ENCODE measurements around the gene FIBIN.

DNA sequence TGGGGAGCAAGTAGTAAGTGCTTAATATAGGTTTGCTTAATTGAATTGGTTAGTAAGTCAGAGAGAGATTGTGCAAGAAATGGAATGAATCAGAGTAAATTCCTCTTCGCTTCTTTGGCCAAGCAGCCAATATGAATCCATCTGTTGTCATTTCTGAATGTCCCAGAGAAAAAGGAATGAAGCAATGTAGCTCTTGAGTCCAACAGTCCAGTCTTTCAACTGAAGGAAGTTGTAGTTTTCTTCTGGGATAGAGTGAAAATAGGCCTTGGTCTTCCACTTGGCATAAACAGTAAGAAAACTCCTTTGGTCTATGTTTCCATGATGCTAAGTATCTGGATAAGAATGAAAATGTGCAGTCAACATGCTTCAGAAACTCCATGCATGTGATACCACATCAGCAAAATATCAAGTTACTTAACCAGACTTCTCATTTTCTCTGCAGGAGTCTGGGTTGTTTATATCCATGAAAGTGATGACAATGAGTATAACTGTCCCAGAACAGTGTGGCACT, 1.8 kb upstream of the FIBIN start:
- TF ChIP-seq CTCF (IDR thresholded peaks at IDR 0.05; ENCODE audit: low read depth, low read length, poor library complexity, severe bottlenecking) (no peak), EZH2phosphoT487 (IDR thresholded peaks at IDR 0.05; ENCODE audit: borderline replicate concordance, low read length) (no peak)

Measured in DOHH2 (cell line).